A549 (cell line): ENCODE data around the gene TRIM59. TPM values are rescaled to one million over a fixed set of nuclear protein-coding genes. Genes with fewer than 3 reads are reported as not detected.

ENCODE experiments used
- ATAC-seq, 2 experiments: fragments of 200-7000 bp in 1 of 2; fragments of >200 bp in 1 of 2; cut with Nextera tagmentation in 1 of 2; cut with Tn5 transposase in 1 of 2; 3 replicates each; pipeline versions ENCODE4 v1.8.0 to v1.9.1; 2018 to 2020; ENCODE audit warnings: mild to moderate bottlenecking in 1 of 2, moderate library complexity in 1 of 2
- CTCF ChIA-PET: fragments of 300-600 bp; sonication (Branson Sonifier 250); formaldehyde crosslinking; extraction: SDS; loops from one replicate; lab custom pipeline; 2021; ENCODE audit warnings: antibody characterized with exemption, inconsistent platforms; lab: Yijun Ruan, JAX
- POLR2A ChIA-PET: fragments of 350-600 bp; formaldehyde crosslinking; extraction: SDS; loops from one replicate; lab custom pipeline; 2021; ENCODE audit warnings: antibody characterized with exemption, inconsistent platforms; lab: Yijun Ruan, JAX
- DNase-seq, 2 experiments: peaks; one replicate each; pipeline versions ENCODE4 v3.0.0 to v3.0.0-alpha.2; 2011 to 2016; ENCODE audit warnings: low read depth in 1 of 2, low spot score in 1 of 2
- FAIRE-seq: peaks from 2 replicates; lab custom pipeline; 2011; peaks lifted over from hg19 to GRCh38; lab: Jason Lieb, UNC
- H3K27ac ChIP-seq, 2 experiments: fragments of >200 bp; sonication (Bioruptor Twin); formaldehyde crosslinking; 3 replicates each; pipeline ENCODE4 v1.5.1; 2016 to 2017
- H3K4me1 ChIP-seq: fragments of >200 bp; sonication (Bioruptor Twin); formaldehyde crosslinking; 3 replicates; pipeline ENCODE4 v1.6.1; 2016
- H3K4me2 ChIP-seq: fragments of >200 bp; sonication (Bioruptor Twin); formaldehyde crosslinking; 3 replicates; pipeline ENCODE4 v1.6.1; 2016
- H3K4me3 ChIP-seq: fragments of >200 bp; sonication (Bioruptor Twin); formaldehyde crosslinking; 3 replicates; pipeline ENCODE4 v1.5.1; 2016
- H3K9me3 ChIP-seq: fragments of >200 bp; sonication (Bioruptor Twin); formaldehyde crosslinking; 3 replicates; pipeline ENCODE4 v1.6.1; 2016
- BHLHE40 ChIP-seq: IDR thresholded peaks from 2 replicates; pipeline ENCODE4 v1.6.1; 2012; ENCODE audit warnings: low read depth, low read length, inconsistent platforms
- CBX8 ChIP-seq: fragments of 200-600 bp; sonication (generic); IDR thresholded peaks from 2 replicates; pipeline ENCODE4 v1.6.1; 2016
- CEBPB ChIP-seq, 2 experiments: fragments of >200 bp in 1 of 2; sonication (Bioruptor Twin) in 1 of 2; formaldehyde crosslinking in 1 of 2; IDR thresholded peaks; 2 replicates each; pipeline ENCODE4 v1.6.1; 2012 to 2016
- CHD2 ChIP-seq: fragments of 150-350 bp; IDR thresholded peaks from 2 replicates; pipeline ENCODE4 v1.6.1; 2014; ENCODE audit warnings: low read length; ENCODE audit not compliant: partially characterized antibody
- E2F6 ChIP-seq: IDR thresholded peaks from 2 replicates; pipeline ENCODE4 v1.6.1; 2012; ENCODE audit warnings: low read depth, borderline replicate concordance
- EHMT2 ChIP-seq: fragments of 200-600 bp; sonication (generic); IDR thresholded peaks from 2 replicates; pipeline ENCODE4 v1.6.1; 2016; ENCODE audit warnings: antibody characterized with exemption, low read depth, mild to moderate bottlenecking, moderate library complexity
- EP300 ChIP-seq, 2 experiments: fragments of >200 bp; sonication (Bioruptor Twin); formaldehyde crosslinking; IDR thresholded peaks; 2 replicates in 1 of 2; 3 replicates in 1 of 2; pipeline ENCODE4 v1.6.1; 2016 to 2017
- FOSB ChIP-seq: fragments of 250-450 bp; sonication (Bioruptor Pico); IDR thresholded peaks from 2 replicates; pipeline ENCODE4 v1.5.0; 2020; ENCODE audit warnings: mild to moderate bottlenecking, moderate library complexity
- FOSL2 ChIP-seq, 2 experiments: fragments of 450-650 bp in 1 of 2; fragments of >200 bp in 1 of 2; sonication (Bioruptor Twin) in 1 of 2; formaldehyde crosslinking; IDR thresholded peaks; 2 replicates each; pipeline versions ENCODE4 v1.5.0 to v1.6.1; 2016 to 2020; ENCODE audit warnings: mild to moderate bottlenecking in 1 of 2, moderate library complexity in 1 of 2
- FOXS1 ChIP-seq: fragments of 250-450 bp; sonication (Bioruptor Pico); IDR thresholded peaks from 2 replicates; pipeline ENCODE4 v1.5.0; 2020; ENCODE audit warnings: mild to moderate bottlenecking, moderate library complexity
- HDAC2 ChIP-seq: fragments of 200-600 bp; sonication (generic); IDR thresholded peaks from 2 replicates; pipeline ENCODE4 v1.6.1; 2016
- HES2 ChIP-seq: fragments of >200 bp; sonication (Bioruptor Twin); formaldehyde crosslinking; IDR thresholded peaks from 2 replicates; pipeline ENCODE4 v1.6.1; 2016
- HEYL ChIP-seq: fragments of 250-450 bp; sonication (Bioruptor Pico); IDR thresholded peaks from 2 replicates; pipeline ENCODE4 v1.8.0; 2021; ENCODE audit warnings: mild to moderate bottlenecking, moderate library complexity
- HOXA7 ChIP-seq: fragments of 250-450 bp; sonication (Bioruptor Pico); IDR thresholded peaks from 2 replicates; pipeline ENCODE4 v1.5.0; 2020; ENCODE audit warnings: mild to moderate bottlenecking, moderate library complexity
- HOXB13 ChIP-seq: fragments of 250-450 bp; sonication (Bioruptor Pico); IDR thresholded peaks from 2 replicates; pipeline ENCODE4 v1.5.0; 2020; ENCODE audit warnings: low read depth, mild to moderate bottlenecking, moderate library complexity
- JUN ChIP-seq, 2 experiments: fragments of >200 bp; sonication (Bioruptor Twin); formaldehyde crosslinking; IDR thresholded peaks; 2 replicates in 1 of 2; 3 replicates in 1 of 2; pipeline ENCODE4 v1.6.1; 2016 to 2017
- JUNB ChIP-seq: fragments of >200 bp; sonication (Bioruptor Twin); formaldehyde crosslinking; IDR thresholded peaks from 2 replicates; pipeline ENCODE4 v1.6.1; 2016
- KDM1A ChIP-seq: fragments of 200-600 bp; sonication (generic); IDR thresholded peaks from 2 replicates; pipeline ENCODE4 v1.6.1; 2016; ENCODE audit warnings: low read depth, mild to moderate bottlenecking
- MAZ ChIP-seq: fragments of 150-350 bp; IDR thresholded peaks from 2 replicates; pipeline ENCODE4 v1.6.1; 2014; ENCODE audit warnings: antibody characterized with exemption, low read depth, low read length, borderline replicate concordance
- MYC ChIP-seq: IDR thresholded peaks from 2 replicates; pipeline ENCODE4 v1.6.1; 2012; ENCODE audit warnings: mild to moderate bottlenecking, inconsistent platforms, low read length, improper control_type of control experiment, borderline replicate concordance
- POLR2A ChIP-seq: IDR thresholded peaks from 2 replicates; pipeline ENCODE4 v1.6.1; 2012; ENCODE audit warnings: mild to moderate bottlenecking, low read length
- RCOR1 ChIP-seq: fragments of 150-350 bp; IDR thresholded peaks from 2 replicates; pipeline ENCODE4 v1.6.1; 2014; ENCODE audit warnings: antibody characterized with exemption, low read length, low read depth
- RNF2 ChIP-seq: fragments of 200-600 bp; sonication (generic); IDR thresholded peaks from 2 replicates; pipeline ENCODE4 v1.6.1; 2016; ENCODE audit warnings: low read depth, mild to moderate bottlenecking, antibody characterized with exemption, moderate library complexity, borderline replicate concordance
- SMC3 ChIP-seq: fragments of >200 bp; sonication (Bioruptor Twin); formaldehyde crosslinking; IDR thresholded peaks from 3 replicates; pipeline ENCODE4 v1.6.1; 2018; ENCODE audit warnings: inconsistent platforms
- SREBF2 ChIP-seq: fragments of 450-650 bp; IDR thresholded peaks from 2 replicates; pipeline ENCODE4 v1.6.1; 2014; ENCODE audit warnings: mild to moderate bottlenecking, moderate library complexity
- TFCP2L1 ChIP-seq: fragments of 250-450 bp; sonication (Bioruptor Pico); IDR thresholded peaks from 2 replicates; pipeline ENCODE4 v1.5.0; 2021; ENCODE audit warnings: mild to moderate bottlenecking
- TP53 ChIP-seq: fragments of 250-450 bp; sonication (Bioruptor Pico); IDR thresholded peaks from 2 replicates; pipeline ENCODE4 v1.5.0; 2021; ENCODE audit warnings: mild to moderate bottlenecking, moderate library complexity
- USF2 ChIP-seq: fragments of 450-650 bp; IDR thresholded peaks from 2 replicates; pipeline ENCODE4 v1.6.1; 2014; ENCODE audit warnings: antibody characterized with exemption
- ZFP36 ChIP-seq: fragments of 450-650 bp; IDR thresholded peaks from 2 replicates; pipeline ENCODE4 v1.6.1; 2014; ENCODE audit warnings: borderline replicate concordance; ENCODE audit not compliant: partially characterized antibody
- ZNF302 ChIP-seq: fragments of 250-450 bp; sonication (Bioruptor Pico); IDR thresholded peaks from 2 replicates; pipeline ENCODE4 v1.9.0; 2021; ENCODE audit warnings: inconsistent platforms, mild to moderate bottlenecking, moderate library complexity
- ZSCAN20 ChIP-seq: fragments of 250-450 bp; sonication (Bioruptor Pico); IDR thresholded peaks from 2 replicates; pipeline ENCODE4 v1.8.0; 2022; ENCODE audit warnings: mild to moderate bottlenecking, moderate library complexity
- WGBS: methylation state at CpG from one replicate; pipeline ENCODE4 v1.1.6; 2017; ENCODE audit errors: missing lambda C conversion rate; 5-methylcytosine and 5-hydroxymethylcytosine counted together
- polyA plus RNA-seq, 4 experiments: library from polyadenylated mRNA; depleted of rRNA in 3 of 4; stranded (reverse); fragments of >200 nt; fragmentation: RNase III in 1 of 4; extraction: RNeasy Plus Mini Kit Qiagen cat#74134 plus additional on column Dnase treatment in 1 of 4; gene quantifications; 2 replicates in 3 of 4; 3 replicates in 1 of 4; pipeline ENCODE4 v1.2.3, GENCODE V29; 2011 to 2017

TRIM59 gene
- polyA plus RNA-seq, 2 of the 4 experiments (the other 2 are of a cell fraction), result 10.9 to 12.1 TPM

GRCh38 chr3:160473221-160473620 is 23.6 kb upstream of the TRIM59 start:
- ATAC-seq (peak in 1 of 2 experiments; percentile 33; a peak in 1 of 6 replicates), FAIRE-seq (no peak), DNase-seq (no peak)
- WGBS, result 5% methylated on average over 1 of the region's 1 CpG
- Histone ChIP-seq H3K4me3 (no peak overlapping the region), H3K4me2 (no peak overlapping the region), H3K27ac (no peak overlapping the region), H3K9me3 (peaks cover 30% of the 10 kb centered on the region), H3K4me1 (0 out of 3 replicates have a peak, but pooled peaks cover 4% of the 10 kb centered on the region)
- TF ChIP-seq HES2 (no peak), MYC (no peak), USF2 (no peak), FOSL2 (IDR thresholded peaks at IDR 0.05) (no peak), FOSL2 (CRISPR knock-in tag; IDR thresholded peaks at IDR 0.05) (no peak), TFCP2L1 (CRISPR knock-in tag) (no peak), CEBPB (IDR thresholded peaks at IDR 0.05) (no peak), FOXS1 (CRISPR knock-in tag) (no peak), RNF2 (no peak), ZFP36 (no peak), POLR2A (no peak), HDAC2 (no peak), KDM1A (no peak), SREBF2 (no peak), JUNB (no peak), ZSCAN20 (CRISPR knock-in tag) (no peak), CHD2 (no peak), HOXA7 (CRISPR knock-in tag) (no peak), BHLHE40 (no peak), ZNF302 (CRISPR knock-in tag) (no peak), TP53 (CRISPR knock-in tag) (no peak)
- CTCF ChIA-PET, result no interaction called here
- POLR2A ChIA-PET, result no interaction called here

- FAIRE-seq, result no peak
Observed at GRCh38 chr3:160472344-160472743, 22.8 kb upstream of the TRIM59 start.

GRCh38 chr3:160471892-160472291 is 22.3 kb upstream of the TRIM59 start:
- CTCF ChIA-PET, result interaction anchor here (0.6 kb wide), 1 partner anchor 738 kb away, joined by 4 read pairs; no protein-coding TSS in a partner anchor
- H3K4me2 ChIP-seq, result no peak overlapping the region
- no peak for TF ChIP-seq FOSB (CRISPR knock-in tag)
- TF ChIP-seq JUNB, result no peak
- TF ChIP-seq EHMT2, result no peak
- TF ChIP-seq JUN (IDR thresholded peaks at IDR 0.05), result no peak
- no peak for TF ChIP-seq E2F6
- TF ChIP-seq RCOR1, result no peak
- TF ChIP-seq TP53 (CRISPR knock-in tag), result no peak
- TF ChIP-seq SMC3, result no peak
- TF ChIP-seq MAZ, result no peak
- no peak for TF ChIP-seq ZFP36
- no peak for TF ChIP-seq HEYL (CRISPR knock-in tag)
- no peak for TF ChIP-seq EP300 (IDR thresholded peaks at IDR 0.05)
- TF ChIP-seq HOXB13 (CRISPR knock-in tag), result no peak
- TF ChIP-seq KDM1A, result no peak
- TF ChIP-seq CBX8, result no peak
- TF ChIP-seq ZSCAN20 (CRISPR knock-in tag), result no peak
- DNase-seq (no peak), ATAC-seq (no peak), FAIRE-seq (no peak)
- no peak overlapping the region for H3K4me3 ChIP-seq
- H3K9me3 ChIP-seq, result peaks cover 30% of the 10 kb centered on the region
- 0 out of 3 replicates have a peak, but pooled peaks cover 4% of the 10 kb centered on the region for H3K4me1 ChIP-seq
- WGBS, result 7% methylated on average over 2 of the region's 2 CpGs
- POLR2A ChIA-PET, result no interaction called here
- no peak overlapping the region for H3K27ac ChIP-seq

More at GRCh38 chr3:160472344-160472743, 22.8 kb upstream of the TRIM59 start:
- Histone ChIP-seq H3K27ac (no peak overlapping the region), H3K4me2 (no peak overlapping the region), H3K4me3 (no peak overlapping the region), H3K9me3 (peaks cover 30% of the 10 kb centered on the region), H3K4me1 (0 out of 3 replicates have a peak, but pooled peaks cover 4% of the 10 kb centered on the region)
- CTCF ChIA-PET, result interaction anchor here (0.6 kb wide), 1 partner anchor 739 kb away, joined by 4 read pairs; no protein-coding TSS in a partner anchor
- POLR2A ChIA-PET, result no interaction called here
- WGBS, result 5% methylated on average over 2 of the region's 2 CpGs
- DNase-seq (no peak), ATAC-seq (no peak)
- TF ChIP-seq FOSB (CRISPR knock-in tag), result no peak
